GM13976 (cell line): ENCODE results near the gene AQP4.

Source experiments
- DNase-seq: peaks from one replicate; pipeline ENCODE4 v3.0.0; 2012; ENCODE audit warnings: low spot score
- in situ Hi-C: fragments of 300-500 bp; cut with MboI; formaldehyde crosslinking; loops from one replicate; pipeline ENCODE4 v1.12.0; 2022; ENCODE audit warnings: low sequenced_read_pairs, mixed read lengths, inconsistent platforms; ENCODE audit not compliant: unreplicated experiment
- TF ChIP-seq, protein P1 (sequence below): IDR thresholded peaks from 2 replicates; pipeline ENCODE4 v1.5.1; 2012; ENCODE audit warnings: borderline replicate concordance, mild to moderate bottlenecking; ENCODE audit not compliant: insufficient read depth; ENCODE audit errors: extremely low read depth, missing control alignments, control extremely low read depth

Gene AQP4

DNA sequence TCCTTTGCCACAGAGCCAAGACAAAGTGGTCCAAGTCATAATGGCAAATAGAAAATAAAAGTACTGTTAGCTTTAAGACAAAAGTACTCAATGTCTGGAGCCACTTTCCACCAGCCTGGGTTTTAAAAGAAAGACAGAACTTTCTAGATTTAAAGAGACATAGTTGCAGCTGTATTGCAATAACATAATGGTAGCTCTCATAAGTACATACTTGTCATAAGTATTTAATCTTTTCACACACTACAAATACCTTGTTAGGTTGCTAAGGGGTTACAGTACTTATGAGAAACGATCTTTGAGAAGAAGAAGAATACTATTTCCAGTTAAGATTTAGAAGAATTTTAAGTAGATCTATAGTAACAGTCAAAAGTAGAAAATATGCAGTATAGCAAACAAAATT, 28.9 kb upstream of the AQP4 start:
- in situ Hi-C loops, result no loop called here
- TF ChIP-seq, protein P1, sequence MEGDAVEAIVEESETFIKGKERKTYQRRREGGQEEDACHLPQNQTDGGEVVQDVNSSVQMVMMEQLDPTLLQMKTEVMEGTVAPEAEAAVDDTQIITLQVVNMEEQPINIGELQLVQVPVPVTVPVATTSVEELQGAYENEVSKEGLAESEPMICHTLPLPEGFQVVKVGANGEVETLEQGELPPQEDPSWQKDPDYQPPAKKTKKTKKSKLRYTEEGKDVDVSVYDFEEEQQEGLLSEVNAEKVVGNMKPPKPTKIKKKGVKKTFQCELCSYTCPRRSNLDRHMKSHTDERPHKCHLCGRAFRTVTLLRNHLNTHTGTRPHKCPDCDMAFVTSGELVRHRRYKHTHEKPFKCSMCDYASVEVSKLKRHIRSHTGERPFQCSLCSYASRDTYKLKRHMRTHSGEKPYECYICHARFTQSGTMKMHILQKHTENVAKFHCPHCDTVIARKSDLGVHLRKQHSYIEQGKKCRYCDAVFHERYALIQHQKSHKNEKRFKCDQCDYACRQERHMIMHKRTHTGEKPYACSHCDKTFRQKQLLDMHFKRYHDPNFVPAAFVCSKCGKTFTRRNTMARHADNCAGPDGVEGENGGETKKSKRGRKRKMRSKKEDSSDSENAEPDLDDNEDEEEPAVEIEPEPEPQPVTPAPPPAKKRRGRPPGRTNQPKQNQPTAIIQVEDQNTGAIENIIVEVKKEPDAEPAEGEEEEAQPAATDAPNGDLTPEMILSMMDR, result no peak
- no peak for DNase-seq

DNA sequence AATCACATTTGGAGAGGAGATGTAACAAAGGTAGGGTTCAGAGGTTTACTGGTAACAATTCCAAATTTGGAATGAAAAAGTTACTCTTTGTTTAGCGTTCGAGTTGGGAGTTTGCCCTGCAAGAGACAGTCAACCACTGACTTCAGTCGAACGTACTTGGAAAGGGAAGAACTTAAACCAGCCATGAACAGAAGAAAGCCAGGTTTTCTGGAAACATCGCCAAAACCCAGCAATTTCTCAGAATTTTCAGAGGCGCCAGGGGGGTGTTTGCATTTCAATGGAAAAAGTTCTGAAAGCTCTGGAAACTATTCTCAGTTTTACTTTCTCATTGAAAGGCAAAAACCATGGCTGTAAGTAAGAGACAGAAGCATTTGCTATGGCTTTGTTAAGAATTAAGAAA, 28.5 kb upstream of the AQP4 start:
- TF ChIP-seq, protein P1, result no peak
- in situ Hi-C loops, result no loop called here
- DNase-seq, result no peak

DNA sequence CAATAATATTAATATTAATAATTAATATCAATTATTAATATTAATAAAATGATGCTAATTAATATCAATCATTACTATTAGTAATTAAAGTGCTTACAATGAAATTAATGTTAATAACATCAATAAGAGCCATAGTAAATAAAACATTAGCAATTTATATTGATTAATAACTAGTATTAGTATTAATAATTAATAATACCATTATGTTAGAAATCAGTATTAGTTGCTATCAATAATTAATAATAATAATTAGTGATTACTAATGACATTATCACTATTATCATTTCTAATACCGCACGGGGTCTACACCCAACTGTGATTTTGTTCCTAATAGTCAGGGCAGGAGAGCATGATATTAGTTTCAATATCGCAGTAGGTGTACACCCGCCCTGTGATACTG, 22.8 kb upstream of the AQP4 start:
- TF ChIP-seq, protein P1, result no peak
- in situ Hi-C loops, result no loop called here

DNA sequence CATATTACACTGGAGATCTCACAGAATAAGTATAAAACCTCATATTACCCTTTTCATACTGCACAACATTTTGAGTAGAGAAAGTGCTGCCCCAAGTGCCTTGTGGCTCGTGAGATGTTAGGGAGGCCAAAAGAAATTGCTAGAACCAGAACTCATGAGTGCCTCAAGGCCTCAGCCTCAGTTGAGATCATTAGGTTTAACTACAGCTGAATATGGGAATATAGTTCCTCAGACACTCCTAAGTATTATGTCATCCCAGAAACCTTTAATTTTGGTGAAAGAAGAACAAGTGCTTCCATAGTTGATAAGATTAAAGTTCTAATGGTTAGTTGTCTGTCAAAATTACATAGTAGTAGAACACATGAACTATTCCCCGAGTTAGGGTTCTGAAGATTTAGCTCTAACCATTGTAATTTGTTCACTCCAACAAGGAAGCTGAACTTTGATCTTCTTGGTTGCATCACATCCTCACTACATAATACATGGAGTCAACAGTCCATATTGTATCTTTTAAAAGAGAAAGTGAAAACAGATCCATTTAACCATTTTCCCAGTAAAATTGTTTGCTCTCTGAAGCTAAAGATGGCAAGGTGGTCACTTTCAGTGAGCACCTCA, 9.6 kb upstream of the AQP4 start:
- TF ChIP-seq, protein P1, result no peak
- DNase-seq, result no peak
- in situ Hi-C loops, result no loop called here

More for the DNA sequence above, 22.8 kb upstream of the AQP4 start:
- DNase-seq, result no peak

DNA sequence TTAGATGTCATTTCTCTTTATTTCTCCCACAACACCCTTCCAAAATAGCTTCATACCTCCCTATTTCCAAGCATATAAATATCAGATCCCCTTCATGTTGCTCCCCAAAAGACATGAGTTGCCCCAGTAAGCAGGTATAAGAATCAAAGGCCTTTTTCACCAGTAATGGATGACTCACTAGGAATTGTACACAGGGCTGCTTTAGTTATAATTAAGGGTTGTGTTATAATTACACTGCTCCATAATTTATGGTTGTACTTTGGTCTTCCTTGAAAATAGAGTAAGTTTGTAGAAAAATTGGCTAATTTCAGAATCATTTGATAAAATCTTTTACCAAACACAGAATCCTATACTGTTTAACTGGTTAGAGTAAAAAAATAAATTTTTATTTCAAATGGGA, 8.8 kb upstream of the AQP4 start:
- DNase-seq, result no peak
- TF ChIP-seq, protein P1, result no peak
- in situ Hi-C loops, result no loop called here

DNA sequence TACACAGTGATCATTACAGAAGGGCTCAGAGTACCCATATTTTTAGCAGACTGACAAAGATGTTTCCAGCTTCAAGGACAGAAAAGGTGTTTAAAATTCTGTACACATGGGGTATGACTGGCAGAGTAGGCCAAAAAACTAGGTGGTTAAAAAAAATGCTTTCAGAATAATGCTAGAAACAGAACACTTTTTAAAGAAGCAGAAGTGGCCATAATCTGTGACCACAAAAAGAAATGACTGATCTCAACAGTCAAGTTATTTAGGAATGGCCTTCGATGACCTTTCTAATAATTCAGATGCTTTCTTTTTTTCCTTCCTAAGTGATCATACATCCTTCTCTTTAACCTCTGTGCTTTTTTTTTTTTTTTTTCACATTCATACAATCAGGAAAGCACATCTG, 4.1 kb upstream of the AQP4 start:
- no peak for DNase-seq
- TF ChIP-seq, protein P1, result no peak
- in situ Hi-C loops, result no loop called here
